AG04450 (cell line): ENCODE measurements around the gene KCNK13. TPM values are rescaled to one million over a fixed set of nuclear protein-coding genes. Genes with fewer than 3 reads are reported as not detected.

Experiments
- CTCF ChIA-PET: fragments of 300-600, 350-600 bp; formaldehyde crosslinking; extraction: SDS; loops from one replicate; lab custom pipeline; 2022; ENCODE audit warnings: antibody characterized with exemption, inconsistent platforms; lab: Charles Lee
- POLR2A ChIA-PET: fragments of 350-600 bp; formaldehyde crosslinking; extraction: SDS; loops from one replicate; lab custom pipeline; 2021; ENCODE audit warnings: antibody characterized with exemption, inconsistent platforms; lab: Yijun Ruan, JAX
- DNase-seq: peaks from one replicate; pipeline ENCODE4 v3.0.0-alpha.2; 2011; ENCODE audit warnings: low read depth, low spot score
- H3K27ac ChIP-seq: one replicate; pipeline ENCODE4 v1.5.1; 2012; ENCODE audit warnings: low read depth, low read length, control low read depth
- H3K27me3 ChIP-seq: one replicate; pipeline ENCODE4 v1.6.0; 2012; ENCODE audit warnings: low read length; ENCODE audit not compliant: control insufficient read depth, insufficient read depth
- H3K4me3 ChIP-seq: 2 replicates; pipeline ENCODE4 v1.5.1; 2011; ENCODE audit warnings: mild to moderate bottlenecking, low read depth, low read length, control low read depth
- H3K9me3 ChIP-seq: 2 replicates; pipeline ENCODE4 v1.5.1; 2012; ENCODE audit warnings: low read length; ENCODE audit not compliant: control insufficient read depth, insufficient read depth
- CTCF ChIP-seq: IDR thresholded peaks from 2 replicates; pipeline ENCODE4 v1.5.1; 2011; ENCODE audit warnings: low read depth, low read length, control low read depth, inconsistent platforms
- polyA plus RNA-seq: library from polyadenylated mRNA; depleted of rRNA; stranded (reverse); fragments of >200 nt; gene quantifications from 2 replicates; pipeline ENCODE4 v1.2.3, GENCODE V29; 2011

Gene KCNK13
- polyA plus RNA-seq, 1 experiment: not detected

- DNase-seq: no peak
Measured at GRCh38 chr14:90039253-90040010, 22.4 kb upstream of the KCNK13 start.

GRCh38 chr14:90040411-90040810 lies 21.4 kb upstream of the KCNK13 start:
- no peak for DNase-seq
- Histone ChIP-seq H3K27ac (no peak overlapping the region), H3K4me3 (no peak overlapping the region), H3K9me3 (no peaks in the 10 kb centered on the region), H3K27me3 (no peaks in the 10 kb centered on the region)
- ChIA-PET CTCF (interaction anchor here (1.2 kb wide), 1 partner anchor 68 kb away, joined by 4 read pairs; no protein-coding TSS in a partner anchor), POLR2A (no interaction called here)
- no peak for TF ChIP-seq CTCF

More at GRCh38 chr14:90039253-90040010, 22.4 kb upstream of the KCNK13 start:
- no peak overlapping the region for H3K27ac ChIP-seq
- POLR2A ChIA-PET: no interaction called here
- H3K27me3 ChIP-seq: no peaks in the 10 kb centered on the region
- no peak overlapping the region for H3K4me3 ChIP-seq
- no peaks in the 10 kb centered on the region for H3K9me3 ChIP-seq
- no peak for TF ChIP-seq CTCF
- CTCF ChIA-PET: interaction anchor here (0.6 kb wide), 2 partner anchors 67 to 114 kb away, joined by 3 to 4 read pairs; no protein-coding TSS in a partner anchor

- H3K9me3 ChIP-seq: no peaks in the 10 kb centered on the region
- ChIA-PET POLR2A (interaction anchor here (0.6 kb wide), 1 partner anchor 609 kb away, joined by 6 read pairs; no protein-coding TSS in a partner anchor), CTCF (no interaction called here)
- H3K4me3 ChIP-seq: no peak overlapping the region
- no peak for DNase-seq
- no peak overlapping the region for H3K27ac ChIP-seq
- TF ChIP-seq CTCF: no peak
- no peaks in the 10 kb centered on the region for H3K27me3 ChIP-seq
Measured at GRCh38 chr14:90042496-90043252, 19.1 kb upstream of the KCNK13 start.

GRCh38 chr14:90045616-90046015 lies 16.2 kb upstream of the KCNK13 start:
- H3K4me3 ChIP-seq: no peak overlapping the region
- H3K27me3 ChIP-seq: no peaks in the 10 kb centered on the region
- TF ChIP-seq CTCF: no peak
- no peak for DNase-seq
- ChIA-PET CTCF (no interaction called here), POLR2A (no interaction called here)
- H3K27ac ChIP-seq: no peak overlapping the region
- no peaks in the 10 kb centered on the region for H3K9me3 ChIP-seq
